K562 (cell line): ENCODE results near the gene CS. TPM values are rescaled to one million over a fixed set of nuclear protein-coding genes. Genes with fewer than 3 reads are reported as not detected.

Experiments used
- ATF7 ChIP-seq: fragments of 450-650 bp; IDR thresholded peaks from 2 replicates; pipeline ENCODE4 v1.7.1; 2014; ENCODE audit warnings: mild to moderate bottlenecking, moderate library complexity
- BDP1 ChIP-seq: IDR thresholded peaks from 3 replicates; pipeline ENCODE4 v1.6.1; 2011; ENCODE audit not compliant: insufficient read length, insufficient read depth
- CREBBP ChIP-seq: IDR thresholded peaks from one replicate; pipeline ENCODE4 v1.6.1; 2012; ENCODE audit warnings: low read depth, mild to moderate bottlenecking, control low read depth, inconsistent platforms, low read length
- CXXC5 ChIP-seq: fragments of 250-450 bp; sonication (Bioruptor Pico); IDR thresholded peaks from 2 replicates; pipeline ENCODE4 v1.8.0; 2022; ENCODE audit warnings: inconsistent platforms, mild to moderate bottlenecking, moderate library complexity
- ESRRA ChIP-seq: fragments of 450-650 bp; IDR thresholded peaks from 2 replicates; pipeline ENCODE4 v1.6.1; 2014; ENCODE audit warnings: low read depth, mild to moderate bottlenecking, moderate library complexity, borderline replicate concordance
- GABPB1 ChIP-seq: sonication (generic); formaldehyde crosslinking; IDR thresholded peaks from 2 replicates; pipeline ENCODE4 v1.8.0; 2022; ENCODE audit warnings: mild to moderate bottlenecking, missing genetic modification reagents
- HDAC2 ChIP-seq: fragments of 450-650 bp; IDR thresholded peaks from 2 replicates; pipeline ENCODE4 v1.6.1; 2016; ENCODE audit warnings: mild to moderate bottlenecking
- LARP7 ChIP-seq: fragments of 450-650 bp; IDR thresholded peaks from 2 replicates; pipeline ENCODE4 v1.6.1; 2016
- MAX ChIP-seq: sonication (generic); formaldehyde crosslinking; IDR thresholded peaks from 2 replicates; pipeline ENCODE4 v1.9.0; 2022; ENCODE audit warnings: mild to moderate bottlenecking, missing genetic modification reagents
- POLR2G ChIP-seq: fragments of 200-400 bp; formaldehyde crosslinking; IDR thresholded peaks from 2 replicates; pipeline ENCODE4 v1.6.1; 2017; ENCODE audit warnings: low read depth, mild to moderate bottlenecking, antibody characterized with exemption, low read length, moderate library complexity
- PRMT5 ChIP-seq: sonication (generic); formaldehyde crosslinking; IDR thresholded peaks from 2 replicates; pipeline ENCODE4 v1.5.0; 2020; ENCODE audit warnings: missing genetic modification reagents
- RBM17 ChIP-seq: fragments of 200-400 bp; formaldehyde crosslinking; IDR thresholded peaks from 2 replicates; pipeline ENCODE4 v1.6.1; 2017; ENCODE audit warnings: low read depth, mild to moderate bottlenecking, low read length, borderline replicate concordance
- SAP30 ChIP-seq: fragments of 200-600 bp; sonication (generic); IDR thresholded peaks from 2 replicates; pipeline ENCODE4 v1.6.1; 2012; ENCODE audit warnings: borderline replicate concordance, low read depth, mild to moderate bottlenecking, moderate library complexity, low read length, control low read depth, inconsistent platforms; ENCODE audit not compliant: insufficient read depth, poor library complexity, severe bottlenecking
- TARDBP ChIP-seq: fragments of 450-650 bp; IDR thresholded peaks from 2 replicates; pipeline ENCODE4 v1.6.1; 2016
- YY1 ChIP-seq, 3 experiments: IDR thresholded peaks; 2 replicates each; pipeline ENCODE4 v1.6.1; 2011; ENCODE audit warnings: low read length in 2 of 3, mild to moderate bottlenecking in 2 of 3, moderate library complexity in 2 of 3, borderline replicate concordance in 1 of 3, control low read depth in 1 of 3, low read depth in 1 of 3; ENCODE audit not compliant: insufficient read depth in 3 of 3, insufficient replicate concordance in 2 of 3, control insufficient read depth in 1 of 3, insufficient read length in 1 of 3; ENCODE audit errors: extremely low read depth in 1 of 3
- ZFPM2 ChIP-seq: fragments of 250-450 bp; sonication (Bioruptor Pico); IDR thresholded peaks from 2 replicates; pipeline ENCODE4 v1.5.1; 2022; ENCODE audit warnings: mild to moderate bottlenecking
- ZNF143 ChIP-seq: sonication (generic); formaldehyde crosslinking; IDR thresholded peaks from 2 replicates; pipeline ENCODE4 v1.9.0; 2022; ENCODE audit warnings: mild to moderate bottlenecking, missing genetic modification reagents
- ZNF175 ChIP-seq: fragments of 200-800 bp; sonication (Bioruptor generic); IDR thresholded peaks from 2 replicates; pipeline ENCODE4 v1.6.1; 2016; ENCODE audit warnings: low read depth, mild to moderate bottlenecking, missing genetic modification characterization, missing compliant biosample characterization
- ZNF398 ChIP-seq: fragments of 250-450 bp; sonication (Bioruptor Pico); IDR thresholded peaks from 2 replicates; pipeline ENCODE4 v1.8.0; 2021; ENCODE audit warnings: moderate library complexity, mild to moderate bottlenecking, inconsistent platforms
- ZNF583 ChIP-seq: fragments of 250-450 bp; sonication (Bioruptor Pico); IDR thresholded peaks from 2 replicates; pipeline ENCODE4 v1.4.0; 2020
- polyA plus RNA-seq, 8 experiments: library from polyadenylated mRNA; depleted of rRNA in 4 of 8; stranded (reverse) in 5 of 8; unstranded in 3 of 8; fragments of >200 nt; fragmentation: Nextera tagmentation in 2 of 8; fragmentation: Illumina TruSeq in 1 of 8; extraction: Ambion mirVana in 2 of 8; extraction: Trizol in 1 of 8; gene quantifications; 2 replicates each; pipeline versions ENCODE4 v1.2.1 to v1.2.3, GENCODE V29; 2011 to 2014; ENCODE audit warnings: inconsistent platforms in 1 of 8, missing spikeins in 1 of 8
- total RNA-seq, 7 experiments: library from RNA; depleted of rRNA in 6 of 7; stranded (reverse); fragments of >200 nt in 6 of 7; fragmentation: Illumina TruSeq in 2 of 7; extraction: Trizol in 2 of 7; gene quantifications; 2 replicates each; pipeline versions ENCODE4 v1.2.1 to v1.2.3, GENCODE V29; 2011 to 2021; ENCODE audit warnings: low replicate concordance in 1 of 7
- TF ChIP-seq, protein P1 (sequence below): fragments of 250-450 bp; sonication (Bioruptor Pico); IDR thresholded peaks from 2 replicates; pipeline ENCODE4 v1.4.0; 2020; ENCODE audit warnings: mild to moderate bottlenecking, moderate library complexity, borderline replicate concordance

The CS gene
- total and polyA plus RNA-seq, 9 of the 15 experiments (the other 6 are each of a cell fraction or from before 2014, with no cell fraction given) = 99.9 to 390 (median 149) TPM

GRCh38 chr12:56266693-56267442 is 33.3 kb downstream of the CS start, which contains the start of gene COQ10A (continued):
- no peak for TF ChIP-seq ZNF398 (CRISPR knock-in tag)
- TF ChIP-seq ZFPM2 (CRISPR knock-in tag) = no peak
- peak; percentile 77 for TF ChIP-seq SAP30
- TF ChIP-seq HDAC2 = peak; percentile 61
- peak; percentile 81 for TF ChIP-seq ZNF143 (CRISPR knock-in tag)
- no peak for TF ChIP-seq RBM17
- peak; percentile 83 for TF ChIP-seq CXXC5 (CRISPR knock-in tag)
- no peak for TF ChIP-seq ZNF175 (CRISPR knock-in tag)
- TF ChIP-seq ZNF583 = peak; percentile 81
- TF ChIP-seq TARDBP = peak; percentile 74; the same call in 1 of the 2 replicates
- TF ChIP-seq BDP1 = no peak
- TF ChIP-seq GABPB1 (CRISPR knock-in tag) = peak; percentile 84
- TF ChIP-seq ATF7 = peak; percentile 88
- peak; percentile 98 for TF ChIP-seq POLR2G
- TF ChIP-seq, protein P1, sequence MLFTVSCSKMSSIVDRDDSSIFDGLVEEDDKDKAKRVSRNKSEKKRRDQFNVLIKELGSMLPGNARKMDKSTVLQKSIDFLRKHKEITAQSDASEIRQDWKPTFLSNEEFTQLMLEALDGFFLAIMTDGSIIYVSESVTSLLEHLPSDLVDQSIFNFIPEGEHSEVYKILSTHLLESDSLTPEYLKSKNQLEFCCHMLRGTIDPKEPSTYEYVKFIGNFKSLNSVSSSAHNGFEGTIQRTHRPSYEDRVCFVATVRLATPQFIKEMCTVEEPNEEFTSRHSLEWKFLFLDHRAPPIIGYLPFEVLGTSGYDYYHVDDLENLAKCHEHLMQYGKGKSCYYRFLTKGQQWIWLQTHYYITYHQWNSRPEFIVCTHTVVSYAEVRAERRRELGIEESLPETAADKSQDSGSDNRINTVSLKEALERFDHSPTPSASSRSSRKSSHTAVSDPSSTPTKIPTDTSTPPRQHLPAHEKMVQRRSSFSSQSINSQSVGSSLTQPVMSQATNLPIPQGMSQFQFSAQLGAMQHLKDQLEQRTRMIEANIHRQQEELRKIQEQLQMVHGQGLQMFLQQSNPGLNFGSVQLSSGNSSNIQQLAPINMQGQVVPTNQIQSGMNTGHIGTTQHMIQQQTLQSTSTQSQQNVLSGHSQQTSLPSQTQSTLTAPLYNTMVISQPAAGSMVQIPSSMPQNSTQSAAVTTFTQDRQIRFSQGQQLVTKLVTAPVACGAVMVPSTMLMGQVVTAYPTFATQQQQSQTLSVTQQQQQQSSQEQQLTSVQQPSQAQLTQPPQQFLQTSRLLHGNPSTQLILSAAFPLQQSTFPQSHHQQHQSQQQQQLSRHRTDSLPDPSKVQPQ (CRISPR knock-in tag) = no peak
- no peak for TF ChIP-seq PRMT5 (CRISPR knock-in tag)
- TF ChIP-seq LARP7 = no peak
- peak; percentile 59 for TF ChIP-seq ESRRA
- peak; percentile 70 for TF ChIP-seq MAX (CRISPR knock-in tag)
- no peak for TF ChIP-seq CREBBP
- TF ChIP-seq YY1 (IDR thresholded peaks at IDR 0.05; ENCODE audit: borderline replicate concordance in 1 of 3, control insufficient read depth in 1 of 3, extremely low read depth in 1 of 3, insufficient read depth in 3 of 3, insufficient read length in 1 of 3, insufficient replicate concordance in 2 of 3, low read depth in 1 of 3, low read length in 2 of 3) = peak in 1 of 3 experiments; percentile 16
